Ishikawa (cell line): ENCODE results near the gene NDFIP2.

ENCODE experiments used
- CEBPB ChIP-seq: IDR thresholded peaks from 2 replicates; pipeline ENCODE4 v1.6.1; 2012
- TF ChIP-seq, protein P1 (sequence below): IDR thresholded peaks from 2 replicates; pipeline ENCODE4 v1.6.1; 2012

DNA sequence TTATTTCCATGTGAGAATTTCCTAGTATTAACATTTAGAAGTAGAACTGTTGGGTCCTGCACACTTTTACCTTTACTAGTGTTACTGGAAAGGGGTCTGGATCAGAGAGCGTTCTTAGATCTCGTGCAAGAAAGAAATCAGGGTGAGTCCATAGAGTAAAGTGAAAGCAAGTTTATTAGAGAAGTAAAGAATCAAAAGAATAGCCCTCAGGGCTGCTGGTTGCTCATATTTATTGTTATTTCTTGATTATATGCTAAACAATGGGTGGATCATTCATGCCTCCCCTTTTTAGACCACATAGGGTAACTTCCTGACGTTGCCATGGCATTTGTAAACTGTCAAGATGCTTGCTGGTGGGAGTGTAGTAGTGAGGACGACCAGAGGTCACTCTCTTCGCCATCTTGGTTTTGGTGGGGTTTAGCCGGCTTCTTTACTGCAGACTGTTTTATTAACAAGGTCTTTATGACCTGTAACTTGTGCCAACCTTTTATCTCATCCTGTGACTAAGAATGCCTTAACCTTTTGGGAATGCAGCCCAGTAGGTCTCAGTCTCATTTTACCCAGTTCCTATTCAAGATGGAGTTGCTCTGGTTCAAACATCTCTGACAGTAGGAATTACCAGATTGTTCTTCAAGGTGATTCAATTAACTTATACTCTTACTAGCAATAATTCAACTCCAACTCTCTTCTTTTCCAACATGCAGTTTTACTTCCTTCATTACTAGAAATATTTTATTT lies 27.4 kb downstream of the NDFIP2 start:
- no peak for TF ChIP-seq CEBPB
- TF ChIP-seq, protein P1, sequence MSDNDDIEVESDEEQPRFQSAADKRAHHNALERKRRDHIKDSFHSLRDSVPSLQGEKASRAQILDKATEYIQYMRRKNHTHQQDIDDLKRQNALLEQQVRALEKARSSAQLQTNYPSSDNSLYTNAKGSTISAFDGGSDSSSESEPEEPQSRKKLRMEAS = no peak
